HS-27A (cell line): ENCODE results near the gene KXD1.
A peak's percentile ranks its signal among the peaks of the same experiment; 100 is the strongest.
"Not testable (repeated sequence)": the region's sequence is repeated elsewhere in the genome, so short reads cannot be mapped to it uniquely, and the experiment has no call there.

Experiments used
- DNase-seq: peaks from one replicate; pipeline ENCODE4 v3.0.0-alpha.2; 2012; ENCODE audit warnings: low read depth, missing footprints

Gene KXD1

DNA sequence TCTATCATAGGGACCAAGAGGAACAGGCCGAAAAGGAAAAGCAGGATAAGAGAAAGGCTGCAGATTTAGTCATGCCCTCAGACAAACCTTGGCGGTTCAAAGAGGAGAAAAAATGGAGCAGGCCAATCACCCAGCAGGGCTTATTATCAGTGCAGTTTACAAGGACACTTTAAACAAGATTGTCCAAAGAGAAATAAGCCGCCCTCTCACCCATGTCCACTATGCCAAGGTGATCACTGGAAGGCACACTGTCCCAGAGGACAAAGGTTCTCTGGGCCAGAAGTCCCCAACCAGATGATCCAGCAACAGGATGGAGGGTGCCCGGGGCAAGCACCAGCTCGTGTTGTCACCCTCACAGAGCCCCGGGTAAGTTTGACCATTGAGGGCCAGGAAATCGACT is 22.6 kb downstream of the KXD1 start:
- no peak for DNase-seq

GRCh38 chr19:18586306-18586705 is 28.6 kb downstream of the KXD1 start:
- DNase-seq, result no peak

DNA sequence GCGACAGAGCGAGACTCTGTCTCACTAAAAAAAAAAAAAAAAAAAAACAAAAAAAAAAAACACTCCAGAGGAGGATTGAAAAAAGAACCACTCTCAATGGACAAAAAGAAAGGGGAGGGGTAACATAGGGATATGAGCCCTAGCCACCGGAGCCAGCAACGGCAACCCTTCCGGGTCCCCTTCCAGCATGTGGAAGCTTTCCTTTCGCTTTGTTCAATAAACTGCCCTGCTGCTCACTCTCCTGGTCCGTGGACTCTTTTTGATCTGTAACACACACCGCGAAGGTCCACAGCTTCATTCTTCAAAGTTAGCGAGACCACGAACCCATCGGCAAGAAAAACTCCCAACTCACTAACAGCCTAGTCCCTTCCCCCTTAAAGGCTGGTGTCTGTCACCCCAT is 29.9 kb downstream of the KXD1 start:
- DNase-seq, result no peak

- DNase-seq, result no peak
Observed at GRCh38 chr19:18587962-18588610, 30.4 kb downstream of the KXD1 start.

GRCh38 chr19:18588611-18589379 is 31.1 kb downstream of the KXD1 start, which contains the start of gene REX1BD:
TSS of gene REX1BD (plus strand) at chr19:18588798. CDS start at chr19:18588802, 4 bp downstream.
- DNase-seq, result peak; percentile 30

DNA sequence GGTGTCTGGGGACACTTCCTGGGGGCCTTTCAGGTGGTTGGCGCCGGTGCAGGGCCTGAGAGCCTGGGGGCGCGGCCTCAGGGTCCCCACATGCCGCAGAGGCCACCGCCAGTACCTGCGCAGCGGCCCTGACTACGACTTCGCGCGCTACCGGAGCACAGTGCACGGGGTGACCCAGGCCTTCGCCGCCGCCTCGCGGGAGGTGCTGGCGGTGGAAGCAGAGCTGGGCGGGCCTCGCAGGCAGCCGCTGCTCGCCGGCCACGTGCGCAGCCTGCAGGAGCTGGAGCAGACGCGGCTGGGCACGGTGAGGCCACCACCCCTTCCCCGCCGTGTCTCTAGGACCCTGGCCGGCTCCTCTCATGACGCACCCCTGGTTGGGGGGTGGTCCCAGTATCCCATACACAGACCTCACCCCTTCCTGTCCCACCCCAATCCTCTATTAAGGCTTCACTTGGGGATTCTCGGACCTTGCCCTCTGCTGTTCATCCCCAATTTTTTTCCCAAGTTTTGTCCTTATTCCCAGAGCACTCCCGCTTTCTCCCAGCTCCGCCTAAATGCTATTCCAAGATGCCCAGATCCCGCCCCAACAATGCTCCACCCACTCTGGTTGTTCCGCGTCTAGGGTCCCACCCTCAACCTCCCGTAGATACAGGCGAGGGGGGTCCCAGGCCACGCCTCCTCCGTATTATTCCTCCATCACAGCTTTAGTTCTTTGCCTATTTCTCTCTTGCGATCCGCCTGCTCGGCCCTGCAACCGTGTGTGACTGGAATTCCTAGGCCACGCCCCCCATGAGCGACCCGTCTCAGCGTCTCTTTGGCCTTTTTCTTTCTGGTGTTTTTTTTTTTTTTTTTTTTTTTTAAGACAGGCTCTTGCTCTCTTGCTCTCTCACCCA is 32.0 kb downstream of the KXD1 start:
- DNase-seq, result peak; percentile 26

DNA sequence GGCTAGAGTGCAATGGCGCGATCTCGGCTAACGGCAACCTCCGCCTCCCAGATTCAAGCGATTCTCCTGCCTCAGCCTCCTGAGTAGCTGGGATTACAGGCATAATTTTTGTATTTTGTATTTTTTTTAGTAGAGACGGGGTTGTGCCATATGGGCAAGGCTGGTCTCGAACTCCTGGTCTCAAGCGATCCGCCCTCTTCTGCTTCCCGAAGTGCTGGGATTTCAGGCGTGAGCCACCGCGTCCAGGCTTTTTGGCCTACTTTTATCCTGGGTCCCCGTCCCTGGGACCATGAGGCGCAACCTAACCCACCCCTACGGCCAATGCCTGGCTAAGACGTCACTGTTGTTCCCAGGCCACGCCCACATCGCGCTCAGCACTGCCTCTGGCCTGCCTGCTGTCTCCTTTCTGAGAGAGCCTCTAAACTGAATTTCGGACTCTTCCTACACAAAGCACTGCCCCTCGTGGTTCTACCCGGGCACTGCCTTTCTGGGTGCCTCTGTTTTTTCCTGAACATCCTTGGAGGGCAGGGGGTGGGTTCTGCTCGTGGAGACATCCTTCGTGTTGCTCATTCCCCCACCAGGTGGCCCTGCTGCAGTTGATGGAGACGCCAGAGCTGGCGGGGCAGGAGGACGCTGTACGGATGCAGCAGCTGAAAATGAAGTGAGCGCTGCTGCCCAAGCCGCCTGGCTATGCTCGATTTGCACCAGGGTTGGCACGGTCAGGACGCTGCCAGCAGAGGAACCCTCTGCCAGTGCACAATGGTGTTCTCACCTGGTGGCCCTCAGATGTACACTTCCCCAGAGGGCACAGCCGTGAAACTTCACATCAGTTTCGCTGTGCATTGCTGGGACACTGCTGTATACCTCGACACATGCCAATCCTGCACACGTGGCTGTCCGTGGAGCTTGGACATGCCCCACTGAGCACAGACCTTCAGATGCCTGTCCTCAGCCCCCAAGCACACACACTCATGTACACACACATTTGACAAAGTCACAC is 32.9 kb downstream of the KXD1 start:
- DNase-seq, result no peak

DNA sequence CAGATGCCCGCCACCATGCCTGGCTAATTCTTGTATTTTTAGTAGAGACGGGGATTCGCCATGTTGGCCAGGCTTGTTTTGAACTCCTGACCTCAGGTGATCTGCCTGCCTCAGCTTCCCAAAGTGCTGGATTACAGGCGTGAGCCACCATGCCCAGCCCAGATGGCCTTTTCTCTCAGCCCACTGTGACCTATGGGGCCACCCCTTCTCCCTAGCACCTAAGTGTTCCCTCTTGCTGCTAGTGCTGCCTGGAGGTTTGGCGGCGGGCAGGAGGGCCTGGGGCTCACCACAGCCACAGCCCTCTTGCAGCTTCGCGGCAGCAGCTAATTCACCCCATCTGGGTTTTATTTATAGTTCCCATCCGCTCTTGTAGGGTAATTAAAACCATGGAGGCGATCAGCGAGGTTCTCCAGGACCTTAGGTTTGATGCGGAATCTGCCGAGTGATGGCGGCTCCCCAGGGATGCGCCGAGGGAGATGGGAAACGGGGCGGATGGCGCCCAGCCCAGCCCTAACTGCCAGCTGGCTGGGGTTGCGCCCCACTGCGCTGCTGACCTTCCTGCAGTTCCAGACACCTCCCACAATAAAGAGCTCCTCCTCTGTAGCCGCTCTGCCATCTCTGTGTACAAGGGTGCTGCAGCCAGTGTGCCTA is 34.2 kb downstream of the KXD1 start:
- DNase-seq, result no peak

DNA sequence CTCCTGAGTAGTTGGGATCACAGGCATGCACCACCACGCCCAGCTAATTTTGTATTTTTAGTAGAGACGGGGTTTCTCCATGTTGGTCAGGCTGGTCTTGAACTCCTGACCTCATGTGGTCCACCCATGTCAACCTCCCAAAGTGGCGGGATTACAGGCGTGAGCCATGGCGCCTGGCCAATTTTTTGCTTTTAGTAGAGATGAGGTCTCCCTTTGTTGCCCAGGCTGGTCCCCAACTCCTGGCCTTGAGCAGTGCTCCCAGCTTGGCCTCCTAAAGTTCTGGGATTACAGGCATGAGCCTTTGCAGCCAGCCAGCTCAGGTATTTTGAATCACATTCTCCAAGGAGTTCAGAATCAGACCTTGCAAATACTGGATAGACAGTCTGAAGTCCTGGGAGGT is 35.1 kb downstream of the KXD1 start:
- not testable (repeated sequence) for DNase-seq

DNA sequence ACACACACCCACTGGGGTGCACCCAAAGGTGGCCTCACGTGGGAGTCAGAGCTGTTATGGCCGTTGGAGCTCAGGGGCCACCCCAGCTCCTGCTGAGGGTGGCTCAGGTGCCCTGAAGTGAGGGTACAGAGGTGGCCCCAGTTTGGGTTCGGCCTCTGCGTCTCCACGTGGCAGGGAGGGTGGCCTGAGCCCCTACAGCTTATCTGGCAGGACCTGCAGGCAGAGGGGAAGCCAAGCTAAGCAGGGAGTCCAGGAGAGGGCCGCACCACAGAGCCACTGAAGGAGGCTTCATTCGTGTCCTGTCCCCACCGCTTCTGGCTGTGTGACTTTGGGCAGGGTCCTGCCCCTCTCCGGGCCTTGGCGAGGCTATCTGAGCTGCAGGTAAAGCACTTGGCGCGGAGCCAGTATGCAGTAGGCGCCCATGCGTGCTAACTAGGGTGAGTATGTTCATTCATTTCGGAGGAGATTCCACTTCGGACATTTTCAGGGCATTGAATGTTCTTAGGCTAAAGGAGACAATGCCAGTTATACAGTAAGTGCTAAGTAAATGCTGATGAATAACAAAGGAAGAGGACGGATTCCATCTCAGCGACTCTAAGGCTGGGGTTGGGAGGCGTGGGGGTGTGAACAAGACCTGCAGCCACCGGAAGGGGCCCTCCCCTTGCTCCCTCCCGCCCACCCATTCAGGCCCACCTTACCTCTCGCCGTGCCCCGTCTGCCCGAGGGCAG is 35.9 kb downstream of the KXD1 start:
- no peak for DNase-seq

DNA sequence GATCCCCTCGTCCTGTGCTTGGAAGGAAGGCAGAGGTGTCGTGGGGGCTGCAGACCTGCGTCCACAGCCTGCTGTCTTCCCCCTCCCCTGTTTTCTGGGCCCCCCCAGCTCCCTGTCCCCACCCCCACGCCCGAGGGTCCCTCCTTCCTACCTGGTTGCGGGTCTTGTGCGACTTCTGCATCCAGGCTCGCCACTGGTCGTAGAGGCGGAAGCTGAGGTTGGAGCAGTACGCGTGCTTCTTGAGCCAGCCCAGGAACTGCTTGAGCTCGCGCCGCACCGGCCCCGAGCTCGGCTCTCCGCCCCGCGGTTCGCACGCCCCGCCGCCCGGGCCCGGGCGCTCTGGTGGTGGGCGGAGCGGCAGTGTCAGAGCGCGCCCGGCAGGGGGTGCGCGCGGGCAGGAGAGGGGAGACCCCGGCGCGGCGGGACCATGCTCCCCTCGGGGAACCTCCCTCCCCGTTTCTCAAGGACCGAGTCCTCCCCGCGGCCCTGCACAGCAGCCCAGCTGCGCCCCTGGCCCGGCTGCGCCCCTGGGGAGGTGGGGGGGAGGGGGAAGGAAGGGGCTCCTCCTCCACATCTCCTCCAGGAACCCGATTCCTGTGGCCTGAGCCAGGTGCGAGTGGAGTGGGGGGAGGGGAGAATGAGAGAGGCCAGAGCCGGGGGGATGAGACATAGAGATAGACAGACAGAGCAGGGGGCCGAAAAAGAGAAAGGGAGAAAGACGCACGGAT is 36.6 kb downstream of the KXD1 start:
- peak; percentile 14 for DNase-seq

GRCh38 chr19:18594824-18595373 is 37.2 kb downstream of the KXD1 start:
- DNase-seq, result no peak

DNA sequence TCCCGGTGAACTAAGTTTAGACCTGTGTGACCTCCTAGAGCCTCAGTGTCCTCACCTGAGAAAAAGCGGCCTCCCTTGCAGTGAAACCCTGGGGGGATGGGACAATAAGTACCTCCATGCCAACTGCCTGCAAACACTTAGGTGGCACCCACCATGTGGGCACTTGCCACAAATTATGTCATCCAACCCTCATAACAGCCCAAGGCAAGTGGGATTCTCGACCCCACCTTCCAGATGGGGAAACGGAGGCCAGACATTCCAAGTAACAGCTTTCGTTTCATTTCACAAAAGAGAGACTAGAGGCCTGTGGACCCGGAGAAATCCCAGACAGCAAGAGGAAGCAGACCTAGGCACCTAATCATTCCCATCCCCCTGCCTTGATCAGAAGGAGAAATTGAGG is 37.8 kb downstream of the KXD1 start:
- DNase-seq, result no peak

GRCh38 chr19:18596752-18597157 is 39.1 kb downstream of the KXD1 start:
- no peak for DNase-seq

DNA sequence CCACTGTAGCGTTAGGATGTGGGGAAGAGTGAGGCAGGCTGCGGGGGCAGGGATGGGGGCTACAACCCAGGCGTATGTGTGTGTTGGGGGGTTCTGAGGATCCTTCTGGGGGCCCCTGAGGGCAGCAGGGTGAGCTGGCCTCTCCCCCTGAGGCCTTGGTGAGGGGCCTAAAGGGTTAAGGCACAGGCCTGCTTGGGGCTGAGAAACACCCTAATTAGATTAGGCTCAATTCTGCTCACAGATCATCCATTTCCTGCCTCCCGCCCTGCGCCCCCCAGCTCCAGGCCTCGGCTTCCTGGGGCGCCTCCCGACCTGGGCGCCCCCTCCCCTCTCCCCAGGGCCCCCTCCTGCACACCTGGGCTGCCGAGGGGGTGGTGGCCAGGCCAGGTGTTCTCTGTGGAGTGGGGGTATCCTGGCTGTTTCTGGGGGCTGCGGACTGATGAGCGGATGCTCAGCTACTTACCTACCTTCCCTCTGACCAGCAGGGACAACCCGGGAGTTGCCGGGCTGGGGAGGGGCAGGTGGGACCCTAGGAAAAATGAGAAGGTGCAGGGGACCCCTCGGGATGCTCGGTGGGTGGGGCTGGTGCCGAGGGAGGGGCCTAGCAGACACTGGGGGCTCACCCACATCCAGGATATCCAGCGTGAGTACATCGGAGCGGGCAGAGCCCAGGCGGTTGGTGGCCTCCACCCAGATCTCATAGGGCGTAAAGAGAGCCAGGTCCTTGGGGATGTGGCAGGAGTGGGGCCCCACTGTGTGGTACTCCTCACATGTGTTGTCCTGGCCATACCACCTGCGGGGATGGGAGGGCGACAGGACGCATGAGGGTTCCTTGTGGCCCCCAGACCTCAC is 40.4 kb downstream of the KXD1 start:
- DNase-seq, result no peak

GRCh38 chr19:18599485-18599884 is 41.8 kb downstream of the KXD1 start:
- no peak for DNase-seq

DNA sequence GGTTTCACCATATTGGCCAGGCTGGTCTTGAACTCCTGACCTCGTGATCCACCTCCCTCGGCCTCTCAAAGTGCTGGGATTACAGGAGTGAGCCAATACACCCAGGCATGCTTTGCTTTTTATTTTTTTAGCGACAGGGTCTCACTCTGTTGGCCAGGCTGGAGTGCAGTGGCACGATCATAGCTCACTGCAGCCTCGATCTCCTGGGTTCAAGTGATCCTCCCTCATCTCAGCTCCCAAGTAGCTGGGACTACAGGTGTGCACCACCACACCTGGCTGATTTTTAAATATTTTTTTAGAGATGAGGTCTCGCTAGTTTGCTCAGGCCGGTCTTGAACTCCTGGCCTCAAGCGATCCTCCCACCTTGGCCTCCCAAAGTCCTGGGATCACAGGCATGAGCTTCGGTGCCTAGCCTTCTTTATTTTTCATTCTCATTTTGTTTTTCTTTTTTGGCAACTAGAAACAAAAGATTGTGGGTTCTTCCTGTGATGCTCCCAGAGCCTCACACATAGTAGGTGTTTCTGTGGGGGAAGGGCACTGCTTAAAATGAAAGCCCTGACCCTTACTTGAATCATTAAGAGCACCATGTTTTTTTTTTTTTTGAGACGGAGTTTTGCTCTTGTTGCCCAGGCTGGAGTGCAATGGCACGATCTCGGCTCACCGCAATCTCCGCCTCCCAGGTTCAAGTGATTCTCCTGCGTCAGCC is 43.2 kb downstream of the KXD1 start:
- DNase-seq, result not testable (repeated sequence)

DNA sequence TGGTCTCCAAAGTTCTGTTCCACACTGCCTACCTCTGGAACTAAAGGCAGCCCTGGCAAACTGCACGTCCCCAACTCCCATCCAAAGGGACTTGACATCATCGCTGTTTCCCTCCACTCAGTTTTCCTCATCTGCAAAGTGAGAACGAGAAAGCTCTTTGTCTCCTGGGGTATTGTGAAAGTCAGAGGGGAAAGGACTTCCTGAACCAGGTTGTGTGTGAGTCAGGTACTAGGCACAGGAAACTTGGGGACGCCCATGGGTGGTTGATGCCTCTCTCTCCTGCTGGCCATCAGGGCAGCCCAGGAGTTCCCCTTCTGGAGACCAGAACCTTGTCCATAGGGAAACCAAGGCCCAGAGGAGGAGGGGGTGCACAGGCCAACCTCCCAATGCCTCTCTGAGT is 44.2 kb downstream of the KXD1 start:
- no peak for DNase-seq
